Ascending aorta (tissue), 2 donors: ENCODE results near the gene CCM2. TPM values are rescaled to one million over a fixed set of nuclear protein-coding genes. Genes with fewer than 3 reads are reported as not detected.

Experiments used
- DNase-seq, 2 donors: peaks; one replicate each; pipeline ENCODE4 v3.0.0-alpha.2; 2019; ENCODE audit warnings: low spot score in 2 of 2
- H3K27ac ChIP-seq, 2 donors: fragments of 200-600 bp; sonication (generic); one replicate each; pipeline ENCODE4 v1.5.1; 2016 to 2017; ENCODE audit warnings: mild to moderate bottlenecking in 1 of 2
- H3K27me3 ChIP-seq: fragments of 200-600 bp; sonication (generic); one replicate; pipeline ENCODE4 v1.5.1; 2017
- H3K36me3 ChIP-seq, 2 donors: fragments of 200-600 bp; sonication (generic); one replicate each; pipeline ENCODE4 v1.5.1; 2016
- H3K4me1 ChIP-seq, 2 donors: fragments of 200-600 bp; sonication (generic); one replicate each; pipeline ENCODE4 v1.5.1; 2016 to 2017; ENCODE audit warnings: mild to moderate bottlenecking in 1 of 2
- H3K4me3 ChIP-seq, 2 donors: fragments of 200-600 bp; sonication (generic); one replicate each; pipeline ENCODE4 v1.5.1; 2016 to 2017; ENCODE audit warnings: mild to moderate bottlenecking in 1 of 2
- H3K9me3 ChIP-seq, 2 donors: fragments of 200-600 bp; sonication (generic); one replicate each; pipeline ENCODE4 v1.5.1; 2016
- CTCF ChIP-seq, 3 experiments: fragments of 200-600 bp in 2 of 3; fragments of 450-650 bp in 1 of 3; sonication (generic) in 2 of 3; IDR thresholded peaks; one replicate each; pipeline ENCODE4 v1.5.1; 2016 to 2019; ENCODE audit warnings: antibody characterized with exemption in 3 of 3, mild to moderate bottlenecking in 1 of 3, moderate library complexity in 1 of 3
- intact Hi-C: fragments of 100-400 bp; cut with DNase I; formaldehyde crosslinking; loops from one replicate; pipeline ENCODE4 v1.15.1; 2023
- total RNA-seq: library from RNA; depleted of rRNA; stranded (reverse); fragments of >200 nt; gene quantifications from one replicate; pipeline ENCODE4 v1.1.0, GENCODE V29; 2016

Gene CCM2
- total RNA-seq, 1 donor from 2014 or later: 61.5 TPM

GRCh38 chr7:44999245-45000092 lies 532 bp upstream of the CCM2 start:
- Histone ChIP-seq H3K4me3 (peak overlapping the region; percentile 87 to 96), H3K36me3 (no peaks in the 10 kb centered on the region), H3K9me3 (no peaks in the 10 kb centered on the region), H3K27ac (peak overlapping the region; percentile 78 to 96), H3K4me1 (peaks cover 0 to 18% of the 10 kb centered on the region in 2 donors), H3K27me3 (no peaks in the 10 kb centered on the region)
- peak; percentile 98 to 100 for DNase-seq
- TF ChIP-seq CTCF (IDR thresholded peaks at IDR 0.05): peak in 1 of 3 experiments; percentile 26
- intact Hi-C loops: loop anchor here (1.0 to 2.0 kb wide), 7 partner anchors 13 to 393 kb away; partner anchors contain the start of genes H2AZ2, NACAD, OGDH and PURB

- H3K27me3 ChIP-seq: no peaks in the 10 kb centered on the region
- intact Hi-C loops: loop anchor here (2.0 kb wide), 2 partner anchors 88 to 116 kb away; partner anchors contain the start of genes NACAD and PURB
- DNase-seq: no peak
- H3K27ac ChIP-seq: peak overlapping the region; percentile 11 to 96
- H3K9me3 ChIP-seq: no peaks in the 10 kb centered on the region
- H3K36me3 ChIP-seq: no peaks in the 10 kb centered on the region
- peak overlapping the region; percentile 87 to 96 for H3K4me3 ChIP-seq
- peaks cover 0 to 18% of the 10 kb centered on the region in 2 donors for H3K4me1 ChIP-seq
- no peak for TF ChIP-seq CTCF (IDR thresholded peaks at IDR 0.05)
Measured at GRCh38 chr7:45001138-45001694, 1.2 kb downstream of the CCM2 start.

GRCh38 chr7:45001826-45002225 lies 1.8 kb downstream of the CCM2 start:
- H3K36me3 ChIP-seq: no peaks in the 10 kb centered on the region
- H3K4me3 ChIP-seq: peak overlapping the region in 1 of 2 donors; percentile 96
- no peak for DNase-seq
- intact Hi-C loops: loop anchor here (2.0 kb wide), 2 partner anchors 87 to 117 kb away; partner anchors contain the start of genes NACAD and PURB
- no peak for TF ChIP-seq CTCF (IDR thresholded peaks at IDR 0.05)
- no peak overlapping the region for H3K27ac ChIP-seq
- H3K27me3 ChIP-seq: no peaks in the 10 kb centered on the region
- H3K4me1 ChIP-seq: peaks cover 0 to 18% of the 10 kb centered on the region in 2 donors
- no peaks in the 10 kb centered on the region for H3K9me3 ChIP-seq

GRCh38 chr7:45003789-45004188 lies 3.8 kb downstream of the CCM2 start:
- intact Hi-C loops: no loop called here
- Histone ChIP-seq H3K4me1 (peaks cover 0 to 18% of the 10 kb centered on the region in 2 donors), H3K27me3 (no peaks in the 10 kb centered on the region), H3K36me3 (no peaks in the 10 kb centered on the region), H3K4me3 (no peak overlapping the region), H3K27ac (no peak overlapping the region), H3K9me3 (no peaks in the 10 kb centered on the region)
- no peak for TF ChIP-seq CTCF (IDR thresholded peaks at IDR 0.05)
- DNase-seq: no peak

- no peak for TF ChIP-seq CTCF (IDR thresholded peaks at IDR 0.05)
- H3K4me3 ChIP-seq: no peak overlapping the region
- peaks cover 0 to under 1% of the 10 kb centered on the region in 2 donors for H3K36me3 ChIP-seq
- no peak overlapping the region for H3K27ac ChIP-seq
- H3K27me3 ChIP-seq: no peaks in the 10 kb centered on the region
- DNase-seq: no peak
- intact Hi-C loops: no loop called here
- H3K9me3 ChIP-seq: no peaks in the 10 kb centered on the region
- peaks cover 0 to 7% of the 10 kb centered on the region in 2 donors for H3K4me1 ChIP-seq
Measured at GRCh38 chr7:45007106-45007505, 7.1 kb downstream of the CCM2 start.
